Natural killer cell treated with Interleukin-12 subunit alpha and Interleukin-12 subunit beta and Interleukin-15 and Interleukin-18, amount 100 ng/mL, for 72 hours (primary cell): ENCODE measurements around the gene CMTM8. TPM values are rescaled to one million over a fixed set of nuclear protein-coding genes. Genes with fewer than 3 reads are reported as not detected.

Source experiments
- ATAC-seq, 2 donors: fragments of 150-1000 bp; cut with Tn5 transposase in 1 of 2; sonication (Bioruptor Pico), chemical (Tn5 transposase) in 1 of 2; 2 replicates each; pipeline ENCODE4 v1.10.0; 2021
- DNase-seq: peaks from one replicate; pipeline ENCODE4 v3.0.0; 2022; ENCODE audit warnings: low spot score
- H3K27ac Mint-ChIP-seq, 2 donors: 1 replicate in 1 of 2; 2 replicates in 1 of 2; pipeline ENCODE4 v1.8.0; 2022; ENCODE audit warnings: mixed read lengths in 2 of 2, mild to moderate bottlenecking in 1 of 2, moderate library complexity in 1 of 2
- H3K27me3 Mint-ChIP-seq, 2 donors: 1 replicate in 1 of 2; 2 replicates in 1 of 2; pipeline ENCODE4 v1.8.0; 2022; ENCODE audit warnings: mixed read lengths in 2 of 2
- H3K36me3 Mint-ChIP-seq: one replicate; pipeline ENCODE4 v1.8.0; 2022; ENCODE audit warnings: mixed read lengths
- H3K4me1 Mint-ChIP-seq, 2 donors: 1 replicate in 1 of 2; 2 replicates in 1 of 2; pipeline ENCODE4 v1.8.0; 2022; ENCODE audit warnings: low read depth in 2 of 2, mixed read lengths in 2 of 2, mild to moderate bottlenecking in 1 of 2
- H3K4me3 Mint-ChIP-seq: one replicate; pipeline ENCODE4 v1.8.0; 2022; ENCODE audit warnings: mixed read lengths
- H3K9me3 Mint-ChIP-seq: 2 replicates; pipeline ENCODE4 v1.8.0; 2022; ENCODE audit warnings: mixed read lengths
- total RNA-seq, 2 donors: library from RNA; stranded (reverse); gene quantifications; one replicate each; pipeline ENCODE4 v1.2.3, GENCODE V29; 2022

The CMTM8 gene
- total RNA-seq, 2 donors from 2014 or later = 0.36 to 0.48 TPM

GRCh38 chr3:32403663-32404062, 165.2 kb downstream of the CMTM8 start:
- peak overlapping the region in 1 of 2 donors; percentile 96 for H3K27ac Mint-ChIP-seq
- H3K9me3 Mint-ChIP-seq = no peaks in the 10 kb centered on the region
- ATAC-seq (no peak), DNase-seq (peak; percentile 3)
- H3K36me3 Mint-ChIP-seq = no peaks in the 10 kb centered on the region
- no peaks in the 10 kb centered on the region for H3K27me3 Mint-ChIP-seq
- H3K4me3 Mint-ChIP-seq = no peak overlapping the region
- H3K4me1 Mint-ChIP-seq = peaks cover 26 to 29% of the 10 kb centered on the region in 2 donors

GRCh38 chr3:32404714-32405113, 166.2 kb downstream of the CMTM8 start:
- DNase-seq = peak; percentile 29
- H3K9me3 Mint-ChIP-seq = no peaks in the 10 kb centered on the region
- no peak overlapping the region for H3K27ac Mint-ChIP-seq

GRCh38 chr3:32405155-32405554, 166.7 kb downstream of the CMTM8 start:
- H3K9me3 Mint-ChIP-seq = no peaks in the 10 kb centered on the region
- H3K27ac Mint-ChIP-seq = no peak overlapping the region
- no peak for ATAC-seq
- no peak for DNase-seq
- H3K4me3 Mint-ChIP-seq = no peak overlapping the region
- no peaks in the 10 kb centered on the region for H3K36me3 Mint-ChIP-seq
- no peaks in the 10 kb centered on the region for H3K27me3 Mint-ChIP-seq
- peaks cover 24 to 27% of the 10 kb centered on the region in 2 donors for H3K4me1 Mint-ChIP-seq

More at GRCh38 chr3:32404714-32405113, 166.2 kb downstream of the CMTM8 start:
- Mint-ChIP-seq H3K27me3 (no peaks in the 10 kb centered on the region), H3K4me3 (no peak overlapping the region), H3K36me3 (no peaks in the 10 kb centered on the region), H3K4me1 (peaks cover 24 to 25% of the 10 kb centered on the region in 2 donors)
- ATAC-seq = no peak

- ATAC-seq (no peak), DNase-seq (peak; percentile 1)
- no peak overlapping the region for H3K27ac Mint-ChIP-seq
- no peaks in the 10 kb centered on the region for H3K36me3 Mint-ChIP-seq
- no peaks in the 10 kb centered on the region for H3K27me3 Mint-ChIP-seq
- H3K4me1 Mint-ChIP-seq = peaks cover 20 to 24% of the 10 kb centered on the region in 2 donors
- no peak overlapping the region for H3K4me3 Mint-ChIP-seq
- H3K9me3 Mint-ChIP-seq = no peaks in the 10 kb centered on the region
Observed at GRCh38 chr3:32405711-32406323, 167.3 kb downstream of the CMTM8 start.

GRCh38 chr3:32406486-32407408, 168.3 kb downstream of the CMTM8 start:
- Mint-ChIP-seq H3K4me1 (peaks cover 18 to 27% of the 10 kb centered on the region in 2 donors), H3K36me3 (no peaks in the 10 kb centered on the region), H3K4me3 (no peak overlapping the region), H3K27ac (no peak overlapping the region), H3K9me3 (no peaks in the 10 kb centered on the region), H3K27me3 (no peaks in the 10 kb centered on the region)
- DNase-seq (peak; percentile 15), ATAC-seq (no peak)

- H3K4me1 Mint-ChIP-seq = peaks cover 25% of the 10 kb centered on the region in 2 donors
Observed at GRCh38 chr3:32410367-32411246, 172.1 kb downstream of the CMTM8 start.

GRCh38 chr3:32411442-32411841, 173.0 kb downstream of the CMTM8 start:
- Mint-ChIP-seq H3K9me3 (no peaks in the 10 kb centered on the region), H3K4me1 (peaks cover 29 to 30% of the 10 kb centered on the region in 2 donors), H3K27me3 (no peaks in the 10 kb centered on the region), H3K27ac (no peak overlapping the region), H3K36me3 (no peaks in the 10 kb centered on the region), H3K4me3 (no peak overlapping the region)
- ATAC-seq (no peak), DNase-seq (peak; percentile 28)

More at GRCh38 chr3:32410367-32411246, 172.1 kb downstream of the CMTM8 start:
- Mint-ChIP-seq H3K27ac (peak overlapping the region in 1 of 2 donors; percentile 10), H3K4me3 (no peak overlapping the region), H3K27me3 (no peaks in the 10 kb centered on the region), H3K9me3 (no peaks in the 10 kb centered on the region), H3K36me3 (no peaks in the 10 kb centered on the region)
- ATAC-seq (no peak), DNase-seq (peak; percentile 15)

- H3K36me3 Mint-ChIP-seq = no peaks in the 10 kb centered on the region
- no peaks in the 10 kb centered on the region for H3K27me3 Mint-ChIP-seq
- peaks cover 27 to 30% of the 10 kb centered on the region in 2 donors for H3K4me1 Mint-ChIP-seq
- H3K9me3 Mint-ChIP-seq = no peaks in the 10 kb centered on the region
- ATAC-seq (no peak), DNase-seq (no peak)
- no peak overlapping the region for H3K27ac Mint-ChIP-seq
- H3K4me3 Mint-ChIP-seq = no peak overlapping the region
Observed at GRCh38 chr3:32412887-32413286, 174.4 kb downstream of the CMTM8 start.

- Mint-ChIP-seq H3K4me1 (peaks cover 27 to 30% of the 10 kb centered on the region in 2 donors), H3K27ac (peak overlapping the region; percentile 59 to 82), H3K9me3 (no peaks in the 10 kb centered on the region), H3K36me3 (no peaks in the 10 kb centered on the region), H3K27me3 (no peaks in the 10 kb centered on the region), H3K4me3 (peak overlapping the region; percentile 65)
- DNase-seq (no peak), ATAC-seq (peak in 1 of 2 donors; percentile 20)
Observed at GRCh38 chr3:32413845-32414521, 175.5 kb downstream of the CMTM8 start.

- Mint-ChIP-seq H3K27me3 (no peaks in the 10 kb centered on the region), H3K27ac (peak overlapping the region; percentile 59 to 82), H3K4me3 (peak overlapping the region; percentile 65), H3K36me3 (no peaks in the 10 kb centered on the region), H3K9me3 (no peaks in the 10 kb centered on the region), H3K4me1 (peaks cover 30 to 36% of the 10 kb centered on the region in 2 donors)
- DNase-seq (no peak), ATAC-seq (peak; percentile 72 to 81)
Observed at GRCh38 chr3:32414522-32415202, 176.2 kb downstream of the CMTM8 start.

- Mint-ChIP-seq H3K27me3 (no peaks in the 10 kb centered on the region), H3K4me3 (no peak overlapping the region), H3K4me1 (peaks cover 44 to 50% of the 10 kb centered on the region in 2 donors), H3K36me3 (no peaks in the 10 kb centered on the region), H3K27ac (peak overlapping the region in 1 of 2 donors; percentile 62), H3K9me3 (no peaks in the 10 kb centered on the region)
- ATAC-seq (no peak), DNase-seq (no peak)
Observed at GRCh38 chr3:32419742-32420125, 181.3 kb downstream of the CMTM8 start.
